ENCODE results near the gene MGAT1.
"Not testable (repeated sequence)": the region's sequence is repeated elsewhere in the genome, so short reads cannot be mapped to it uniquely, and the experiment has no call there.

The MGAT1 gene

DNA sequence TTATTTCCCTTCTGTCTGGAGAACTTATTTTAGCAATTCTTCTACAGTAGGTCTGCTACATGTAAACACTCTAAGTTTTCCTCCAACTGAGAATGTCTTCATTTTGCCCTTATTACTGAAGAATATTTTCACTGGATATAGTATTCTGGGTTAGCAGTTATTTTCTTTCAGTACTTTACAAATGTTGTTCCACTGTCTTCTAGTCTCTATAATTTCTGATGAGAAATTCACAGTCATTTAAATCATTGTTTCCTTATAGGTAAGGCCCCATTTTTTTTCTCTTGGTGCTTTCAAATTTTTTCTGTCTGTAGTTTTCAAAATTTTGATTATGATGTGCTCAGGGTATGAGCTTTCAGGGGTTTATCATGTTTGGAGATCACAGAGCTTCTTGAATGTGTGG lies 30.8 kb downstream of the MGAT1 start:
- Histone ChIP-seq H2BK120ac (ENCODE audit: low read depth, low read length) (no peak overlapping the region), H2BK15ac (replicated peaks; ENCODE audit: low read depth) (no peak overlapping the region), H3K4me2 (ENCODE audit: low read length) (no peak overlapping the region), H2BK5ac (ENCODE audit: low read length) (no peak overlapping the region), H3K79me1 (ENCODE audit: low read length) (no peaks in the 10 kb centered on the region), H3K36me3 (ENCODE audit: control insufficient read depth, insufficient read depth, low read length) (no peaks in the 10 kb centered on the region), H3K4me3 (ENCODE audit: low read length) (no peak overlapping the region), H3K4me1 (ENCODE audit: control insufficient read depth, low read depth, low read length) (no peaks in the 10 kb centered on the region), H3K27me3 (ENCODE audit: insufficient read depth, low read length, poor library complexity) (no peaks in the 10 kb centered on the region), H3K27ac (ENCODE audit: low read depth, low read length) (no peak overlapping the region), H3K23ac (ENCODE audit: low read length) (no peak overlapping the region), H3K79me2 (ENCODE audit: control insufficient read depth, insufficient read depth, low read length) (no peaks in the 10 kb centered on the region), H3K4ac (ENCODE audit: low read depth, low read length) (no peak overlapping the region), H2AK5ac (ENCODE audit: low read length) (no peak overlapping the region), H4K5ac (ENCODE audit: low read length) (no peak overlapping the region), H3K9ac (ENCODE audit: low read length) (no peak overlapping the region), H4K8ac (ENCODE audit: low read depth, low read length) (no peak overlapping the region), H3K56ac (ENCODE audit: low read length) (no peak overlapping the region), H3K18ac (ENCODE audit: low read length) (no peak overlapping the region)
- DNase-seq, result no peak

GRCh38 chr5:180769821-180770220 lies 32.8 kb downstream of the MGAT1 start:
- no peak overlapping the region for H3K4me2 ChIP-seq (ENCODE audit: low read length)
- no peak overlapping the region for H2BK120ac ChIP-seq (ENCODE audit: low read depth, low read length)
- H3K18ac ChIP-seq (ENCODE audit: low read length), result no peak overlapping the region
- H3K4ac ChIP-seq (ENCODE audit: low read depth, low read length), result no peak overlapping the region
- H4K5ac ChIP-seq (ENCODE audit: low read length), result no peak overlapping the region
- no peaks in the 10 kb centered on the region for H3K36me3 ChIP-seq (ENCODE audit: control insufficient read depth, insufficient read depth, low read length)
- H3K79me2 ChIP-seq (ENCODE audit: control insufficient read depth, insufficient read depth, low read length), result no peaks in the 10 kb centered on the region
- DNase-seq, result no peak
- no peak overlapping the region for H2BK15ac ChIP-seq (replicated peaks; ENCODE audit: low read depth)
- no peak overlapping the region for H3K23ac ChIP-seq (ENCODE audit: low read length)
- no peak overlapping the region for H3K9ac ChIP-seq (ENCODE audit: low read length)
- no peak overlapping the region for H4K8ac ChIP-seq (ENCODE audit: low read depth, low read length)
- no peaks in the 10 kb centered on the region for H3K27me3 ChIP-seq (ENCODE audit: insufficient read depth, low read length, poor library complexity)
- no peak overlapping the region for H2AK5ac ChIP-seq (ENCODE audit: low read length)
- H3K79me1 ChIP-seq (ENCODE audit: low read length), result no peaks in the 10 kb centered on the region
- H3K4me3 ChIP-seq (ENCODE audit: low read length), result no peak overlapping the region
- H2BK5ac ChIP-seq (ENCODE audit: low read length), result no peak overlapping the region
- H3K4me1 ChIP-seq (ENCODE audit: control insufficient read depth, low read depth, low read length), result no peaks in the 10 kb centered on the region
- H3K27ac ChIP-seq (ENCODE audit: low read depth, low read length), result no peak overlapping the region
- WGBS (ENCODE audit: extremely low coverage, insufficient coverage, low lambda C conversion rate), result no CpG with 5 or more reads among the region's 3 CpGs
- no peak overlapping the region for H3K56ac ChIP-seq (ENCODE audit: low read length)

DNA sequence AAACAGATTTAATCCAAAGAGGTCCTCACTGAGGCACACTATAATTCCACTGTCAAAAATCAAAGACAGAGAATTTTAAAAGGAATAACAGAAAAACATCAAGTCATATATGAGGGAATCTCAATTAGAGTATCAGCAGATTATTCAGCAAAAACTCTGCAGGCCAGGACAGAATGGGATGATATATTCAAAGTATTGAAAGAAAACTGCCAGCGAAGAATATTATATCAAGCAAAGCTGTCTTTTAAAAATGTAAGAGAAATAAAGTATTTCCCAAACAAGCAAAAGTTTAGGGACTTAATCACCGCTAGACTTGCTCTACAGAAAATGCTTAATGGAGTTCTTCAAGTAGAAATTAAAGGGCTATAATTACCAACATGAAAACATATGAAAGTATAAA lies 47.0 kb downstream of the MGAT1 start:
- no peak overlapping the region for H2BK120ac ChIP-seq (ENCODE audit: low read depth, low read length)
- no peak overlapping the region for H2BK15ac ChIP-seq (replicated peaks; ENCODE audit: low read depth)
- H3K4ac ChIP-seq (ENCODE audit: low read depth, low read length), result no peak overlapping the region
- no peak overlapping the region for H2AK5ac ChIP-seq (ENCODE audit: low read length)
- no CpG with 5 or more reads among the region's 2 CpGs for WGBS (ENCODE audit: extremely low coverage, insufficient coverage, low lambda C conversion rate)
- H3K79me2 ChIP-seq (ENCODE audit: control insufficient read depth, insufficient read depth, low read length), result no peaks in the 10 kb centered on the region
- H4K5ac ChIP-seq (ENCODE audit: low read length), result no peak overlapping the region
- no peak overlapping the region for H3K4me2 ChIP-seq (ENCODE audit: low read length)
- no peak overlapping the region for H2BK5ac ChIP-seq (ENCODE audit: low read length)
- DNase-seq, result no peak
- no peak overlapping the region for H3K18ac ChIP-seq (ENCODE audit: low read length)
- H3K4me1 ChIP-seq (ENCODE audit: control insufficient read depth, low read depth, low read length), result no peaks in the 10 kb centered on the region
- no peak overlapping the region for H3K56ac ChIP-seq (ENCODE audit: low read length)
- H3K36me3 ChIP-seq (ENCODE audit: control insufficient read depth, insufficient read depth, low read length), result no peaks in the 10 kb centered on the region
- no peak overlapping the region for H4K8ac ChIP-seq (ENCODE audit: low read depth, low read length)
- no peak overlapping the region for H3K27ac ChIP-seq (ENCODE audit: low read depth, low read length)
- no peak overlapping the region for H3K23ac ChIP-seq (ENCODE audit: low read length)
- H3K4me3 ChIP-seq (ENCODE audit: low read length), result no peak overlapping the region
- H3K9ac ChIP-seq (ENCODE audit: low read length), result no peak overlapping the region
- H3K79me1 ChIP-seq (ENCODE audit: low read length), result no peaks in the 10 kb centered on the region
- no peaks in the 10 kb centered on the region for H3K27me3 ChIP-seq (ENCODE audit: insufficient read depth, low read length, poor library complexity)

DNA sequence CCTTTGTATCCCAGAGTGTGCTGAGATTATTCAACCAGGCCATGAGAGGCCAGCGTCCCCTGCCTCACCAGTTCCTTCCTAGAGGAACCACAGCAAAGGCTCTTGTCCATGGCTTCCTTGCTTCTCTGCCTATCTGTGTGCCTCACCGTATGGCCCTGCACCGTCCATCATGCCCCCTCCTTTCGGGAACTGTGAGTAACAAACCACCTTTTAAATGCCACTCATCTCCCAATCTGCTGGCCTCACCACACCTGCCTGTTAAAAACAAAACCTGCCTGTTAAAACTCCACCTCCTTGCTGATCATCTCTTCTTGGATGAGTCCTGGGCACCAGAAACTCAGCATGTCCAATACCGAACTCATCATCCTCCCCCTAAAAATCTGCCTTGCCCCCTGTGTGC lies 58.4 kb downstream of the MGAT1 start:
- H4K5ac ChIP-seq (ENCODE audit: low read length), result no peak overlapping the region
- H2AK5ac ChIP-seq (ENCODE audit: low read length), result no peak overlapping the region
- no peak overlapping the region for H2BK120ac ChIP-seq (ENCODE audit: low read depth, low read length)
- no peak overlapping the region for H3K4ac ChIP-seq (ENCODE audit: low read depth, low read length)
- no peak for DNase-seq
- H3K9ac ChIP-seq (ENCODE audit: low read length), result no peak overlapping the region
- WGBS (ENCODE audit: extremely low coverage, insufficient coverage, low lambda C conversion rate), result no CpG with 5 or more reads among the region's 5 CpGs
- H3K27ac ChIP-seq (ENCODE audit: low read depth, low read length), result no peak overlapping the region
- H3K56ac ChIP-seq (ENCODE audit: low read length), result no peak overlapping the region
- no peaks in the 10 kb centered on the region for H3K79me1 ChIP-seq (ENCODE audit: low read length)
- H3K4me3 ChIP-seq (ENCODE audit: low read length), result no peak overlapping the region
- no peak overlapping the region for H4K8ac ChIP-seq (ENCODE audit: low read depth, low read length)
- H3K79me2 ChIP-seq (ENCODE audit: control insufficient read depth, insufficient read depth, low read length), result no peaks in the 10 kb centered on the region
- no peaks in the 10 kb centered on the region for H3K36me3 ChIP-seq (ENCODE audit: control insufficient read depth, insufficient read depth, low read length)
- no peaks in the 10 kb centered on the region for H3K4me1 ChIP-seq (ENCODE audit: control insufficient read depth, low read depth, low read length)
- H3K4me2 ChIP-seq (ENCODE audit: low read length), result no peak overlapping the region
- no peaks in the 10 kb centered on the region for H3K27me3 ChIP-seq (ENCODE audit: insufficient read depth, low read length, poor library complexity)
- H3K23ac ChIP-seq (ENCODE audit: low read length), result no peak overlapping the region
- H2BK5ac ChIP-seq (ENCODE audit: low read length), result no peak overlapping the region
- no peak overlapping the region for H3K18ac ChIP-seq (ENCODE audit: low read length)
- H2BK15ac ChIP-seq (replicated peaks; ENCODE audit: low read depth), result no peak overlapping the region

- no CpG with 5 or more reads among the region's 6 CpGs for WGBS (ENCODE audit: extremely low coverage, insufficient coverage, low lambda C conversion rate)
- H3K79me1 ChIP-seq (ENCODE audit: low read length), result no peaks in the 10 kb centered on the region
- H3K23ac ChIP-seq (ENCODE audit: low read length), result no peak overlapping the region
- H3K18ac ChIP-seq (ENCODE audit: low read length), result no peak overlapping the region
- H3K56ac ChIP-seq (ENCODE audit: low read length), result no peak overlapping the region
- no peak overlapping the region for H3K4ac ChIP-seq (ENCODE audit: low read depth, low read length)
- no peak for DNase-seq
- H2AK5ac ChIP-seq (ENCODE audit: low read length), result no peak overlapping the region
- no peak overlapping the region for H2BK15ac ChIP-seq (replicated peaks; ENCODE audit: low read depth)
- H3K36me3 ChIP-seq (ENCODE audit: control insufficient read depth, insufficient read depth, low read length), result no peaks in the 10 kb centered on the region
- H3K4me3 ChIP-seq (ENCODE audit: low read length), result no peak overlapping the region
- H3K4me1 ChIP-seq (ENCODE audit: control insufficient read depth, low read depth, low read length), result no peaks in the 10 kb centered on the region
- no peak overlapping the region for H4K8ac ChIP-seq (ENCODE audit: low read depth, low read length)
- no peak overlapping the region for H3K27ac ChIP-seq (ENCODE audit: low read depth, low read length)
- no peak overlapping the region for H3K9ac ChIP-seq (ENCODE audit: low read length)
- H3K27me3 ChIP-seq (ENCODE audit: insufficient read depth, low read length, poor library complexity), result no peaks in the 10 kb centered on the region
- H3K4me2 ChIP-seq (ENCODE audit: low read length), result no peak overlapping the region
- H2BK120ac ChIP-seq (ENCODE audit: low read depth, low read length), result no peak overlapping the region
- no peaks in the 10 kb centered on the region for H3K79me2 ChIP-seq (ENCODE audit: control insufficient read depth, insufficient read depth, low read length)
- H4K5ac ChIP-seq (ENCODE audit: low read length), result no peak overlapping the region
- no peak overlapping the region for H2BK5ac ChIP-seq (ENCODE audit: low read length)
Observed at GRCh38 chr5:180742727-180743126, 59.9 kb downstream of the MGAT1 start.

GRCh38 chr5:180740953-180741352 lies 61.7 kb downstream of the MGAT1 start:
- not testable (repeated sequence) for H3K36me3 ChIP-seq (ENCODE audit: control insufficient read depth, insufficient read depth, low read length)
- WGBS (ENCODE audit: extremely low coverage, insufficient coverage, low lambda C conversion rate), result no CpG with 5 or more reads among the region's 4 CpGs

More at GRCh38 chr5:180740953-180741352, 61.7 kb downstream of the MGAT1 start:
- H3K27me3 ChIP-seq (ENCODE audit: insufficient read depth, low read length, poor library complexity); H3K56ac ChIP-seq (ENCODE audit: low read length); DNase-seq; H3K9ac ChIP-seq (ENCODE audit: low read length); H3K23ac ChIP-seq (ENCODE audit: low read length); H2BK5ac ChIP-seq (ENCODE audit: low read length); H3K4me3 ChIP-seq (ENCODE audit: low read length); H3K4me2 ChIP-seq (ENCODE audit: low read length); H3K4ac ChIP-seq (ENCODE audit: low read depth, low read length); H3K18ac ChIP-seq (ENCODE audit: low read length); H2AK5ac ChIP-seq (ENCODE audit: low read length); H2BK120ac ChIP-seq (ENCODE audit: low read depth, low read length); H4K5ac ChIP-seq (ENCODE audit: low read length); H3K4me1 ChIP-seq (ENCODE audit: control insufficient read depth, low read depth, low read length); H3K79me1 ChIP-seq (ENCODE audit: low read length); H3K27ac ChIP-seq (ENCODE audit: low read depth, low read length); H3K79me2 ChIP-seq (ENCODE audit: control insufficient read depth, insufficient read depth, low read length); H4K8ac ChIP-seq (ENCODE audit: low read depth, low read length); H2BK15ac ChIP-seq (replicated peaks; ENCODE audit: low read depth): not testable (repeated sequence)

All from mesendoderm (in vitro differentiated cells).